ENCODE data around the gene TUBB4A.

DNA sequence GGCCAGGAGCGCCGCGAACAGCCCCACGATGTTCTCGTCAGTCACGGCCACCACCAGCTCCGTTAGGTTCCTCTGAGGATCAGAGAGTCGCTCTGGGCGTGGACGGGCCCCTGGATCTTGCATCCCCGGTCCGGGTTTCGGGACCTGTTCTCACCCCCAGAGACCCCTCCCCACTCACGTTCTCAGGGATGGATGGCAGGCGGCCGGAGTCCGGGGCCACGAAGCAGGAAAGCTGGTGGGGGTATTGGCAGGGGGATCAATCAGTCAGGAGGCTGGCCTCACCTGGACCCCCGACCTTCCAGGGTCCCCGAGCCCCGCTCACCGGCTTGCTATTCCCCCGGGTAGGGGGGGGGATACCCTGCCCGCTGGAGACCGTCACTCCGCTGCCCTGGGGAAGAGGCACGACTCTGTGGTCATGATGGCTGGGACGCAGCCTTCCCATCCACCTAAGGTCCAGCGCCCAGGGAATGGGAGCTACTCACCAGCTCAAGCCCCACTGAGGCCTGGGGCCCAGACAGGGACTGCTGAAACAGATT, 25.1 kb downstream of the TUBB4A start:
- TF ChIP-seq, protein P1, sequence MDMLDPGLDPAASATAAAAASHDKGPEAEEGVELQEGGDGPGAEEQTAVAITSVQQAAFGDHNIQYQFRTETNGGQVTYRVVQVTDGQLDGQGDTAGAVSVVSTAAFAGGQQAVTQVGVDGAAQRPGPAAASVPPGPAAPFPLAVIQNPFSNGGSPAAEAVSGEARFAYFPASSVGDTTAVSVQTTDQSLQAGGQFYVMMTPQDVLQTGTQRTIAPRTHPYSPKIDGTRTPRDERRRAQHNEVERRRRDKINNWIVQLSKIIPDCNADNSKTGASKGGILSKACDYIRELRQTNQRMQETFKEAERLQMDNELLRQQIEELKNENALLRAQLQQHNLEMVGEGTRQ (CRISPR knock-in tag; IDR thresholded peaks at IDR 0.05) = no peak
- TF ChIP-seq, protein P2, sequence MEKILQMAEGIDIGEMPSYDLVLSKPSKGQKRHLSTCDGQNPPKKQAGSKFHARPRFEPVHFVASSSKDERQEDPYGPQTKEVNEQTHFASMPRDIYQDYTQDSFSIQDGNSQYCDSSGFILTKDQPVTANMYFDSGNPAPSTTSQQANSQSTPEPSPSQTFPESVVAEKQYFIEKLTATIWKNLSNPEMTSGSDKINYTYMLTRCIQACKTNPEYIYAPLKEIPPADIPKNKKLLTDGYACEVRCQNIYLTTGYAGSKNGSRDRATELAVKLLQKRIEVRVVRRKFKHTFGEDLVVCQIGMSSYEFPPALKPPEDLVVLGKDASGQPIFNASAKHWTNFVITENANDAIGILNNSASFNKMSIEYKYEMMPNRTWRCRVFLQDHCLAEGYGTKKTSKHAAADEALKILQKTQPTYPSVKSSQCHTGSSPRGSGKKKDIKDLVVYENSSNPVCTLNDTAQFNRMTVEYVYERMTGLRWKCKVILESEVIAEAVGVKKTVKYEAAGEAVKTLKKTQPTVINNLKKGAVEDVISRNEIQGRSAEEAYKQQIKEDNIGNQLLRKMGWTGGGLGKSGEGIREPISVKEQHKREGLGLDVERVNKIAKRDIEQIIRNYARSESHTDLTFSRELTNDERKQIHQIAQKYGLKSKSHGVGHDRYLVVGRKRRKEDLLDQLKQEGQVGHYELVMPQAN (IDR thresholded peaks at IDR 0.05; ENCODE audit: borderline replicate concordance) = no peak
- TF ChIP-seq, protein P3, sequence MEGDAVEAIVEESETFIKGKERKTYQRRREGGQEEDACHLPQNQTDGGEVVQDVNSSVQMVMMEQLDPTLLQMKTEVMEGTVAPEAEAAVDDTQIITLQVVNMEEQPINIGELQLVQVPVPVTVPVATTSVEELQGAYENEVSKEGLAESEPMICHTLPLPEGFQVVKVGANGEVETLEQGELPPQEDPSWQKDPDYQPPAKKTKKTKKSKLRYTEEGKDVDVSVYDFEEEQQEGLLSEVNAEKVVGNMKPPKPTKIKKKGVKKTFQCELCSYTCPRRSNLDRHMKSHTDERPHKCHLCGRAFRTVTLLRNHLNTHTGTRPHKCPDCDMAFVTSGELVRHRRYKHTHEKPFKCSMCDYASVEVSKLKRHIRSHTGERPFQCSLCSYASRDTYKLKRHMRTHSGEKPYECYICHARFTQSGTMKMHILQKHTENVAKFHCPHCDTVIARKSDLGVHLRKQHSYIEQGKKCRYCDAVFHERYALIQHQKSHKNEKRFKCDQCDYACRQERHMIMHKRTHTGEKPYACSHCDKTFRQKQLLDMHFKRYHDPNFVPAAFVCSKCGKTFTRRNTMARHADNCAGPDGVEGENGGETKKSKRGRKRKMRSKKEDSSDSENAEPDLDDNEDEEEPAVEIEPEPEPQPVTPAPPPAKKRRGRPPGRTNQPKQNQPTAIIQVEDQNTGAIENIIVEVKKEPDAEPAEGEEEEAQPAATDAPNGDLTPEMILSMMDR (IDR thresholded peaks at IDR 0.05 in 2 of 3, conservative IDR thresholded peaks at IDR 0.05 in 1 of 3; ENCODE audit: insufficient read depth in 2 of 3, low read depth in 1 of 3, low read length in 3 of 3) = no peak
- TF ChIP-seq, protein P4, sequence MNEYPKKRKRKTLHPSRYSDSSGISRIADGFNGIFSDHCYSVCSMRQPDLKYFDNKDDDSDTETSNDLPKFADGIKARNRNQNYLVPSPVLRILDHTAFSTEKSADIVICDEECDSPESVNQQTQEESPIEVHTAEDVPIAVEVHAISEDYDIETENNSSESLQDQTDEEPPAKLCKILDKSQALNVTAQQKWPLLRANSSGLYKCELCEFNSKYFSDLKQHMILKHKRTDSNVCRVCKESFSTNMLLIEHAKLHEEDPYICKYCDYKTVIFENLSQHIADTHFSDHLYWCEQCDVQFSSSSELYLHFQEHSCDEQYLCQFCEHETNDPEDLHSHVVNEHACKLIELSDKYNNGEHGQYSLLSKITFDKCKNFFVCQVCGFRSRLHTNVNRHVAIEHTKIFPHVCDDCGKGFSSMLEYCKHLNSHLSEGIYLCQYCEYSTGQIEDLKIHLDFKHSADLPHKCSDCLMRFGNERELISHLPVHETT (CRISPR knock-in tag; conservative IDR thresholded peaks at IDR 0.05 in 1 of 2, IDR thresholded peaks at IDR 0.05 in 1 of 2) = no peak
- TF ChIP-seq, protein P5, sequence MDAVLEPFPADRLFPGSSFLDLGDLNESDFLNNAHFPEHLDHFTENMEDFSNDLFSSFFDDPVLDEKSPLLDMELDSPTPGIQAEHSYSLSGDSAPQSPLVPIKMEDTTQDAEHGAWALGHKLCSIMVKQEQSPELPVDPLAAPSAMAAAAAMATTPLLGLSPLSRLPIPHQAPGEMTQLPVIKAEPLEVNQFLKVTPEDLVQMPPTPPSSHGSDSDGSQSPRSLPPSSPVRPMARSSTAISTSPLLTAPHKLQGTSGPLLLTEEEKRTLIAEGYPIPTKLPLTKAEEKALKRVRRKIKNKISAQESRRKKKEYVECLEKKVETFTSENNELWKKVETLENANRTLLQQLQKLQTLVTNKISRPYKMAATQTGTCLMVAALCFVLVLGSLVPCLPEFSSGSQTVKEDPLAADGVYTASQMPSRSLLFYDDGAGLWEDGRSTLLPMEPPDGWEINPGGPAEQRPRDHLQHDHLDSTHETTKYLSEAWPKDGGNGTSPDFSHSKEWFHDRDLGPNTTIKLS (IDR thresholded peaks at IDR 0.05; ENCODE audit: borderline replicate concordance, low read depth) = no peak
- TF ChIP-seq EHMT2 (IDR thresholded peaks at IDR 0.05) (no peak), POLR2AphosphoS5 (IDR thresholded peaks at IDR 0.05; ENCODE audit: control insufficient read depth, insufficient read depth, low read depth, low read length) (no peak), EP300 (IDR thresholded peaks at IDR 0.05; ENCODE audit: low read length) (no peak), NR3C1 (CRISPR knock-in tag; IDR thresholded peaks at IDR 0.05) (no peak)
- TF ChIP-seq, protein P6, sequence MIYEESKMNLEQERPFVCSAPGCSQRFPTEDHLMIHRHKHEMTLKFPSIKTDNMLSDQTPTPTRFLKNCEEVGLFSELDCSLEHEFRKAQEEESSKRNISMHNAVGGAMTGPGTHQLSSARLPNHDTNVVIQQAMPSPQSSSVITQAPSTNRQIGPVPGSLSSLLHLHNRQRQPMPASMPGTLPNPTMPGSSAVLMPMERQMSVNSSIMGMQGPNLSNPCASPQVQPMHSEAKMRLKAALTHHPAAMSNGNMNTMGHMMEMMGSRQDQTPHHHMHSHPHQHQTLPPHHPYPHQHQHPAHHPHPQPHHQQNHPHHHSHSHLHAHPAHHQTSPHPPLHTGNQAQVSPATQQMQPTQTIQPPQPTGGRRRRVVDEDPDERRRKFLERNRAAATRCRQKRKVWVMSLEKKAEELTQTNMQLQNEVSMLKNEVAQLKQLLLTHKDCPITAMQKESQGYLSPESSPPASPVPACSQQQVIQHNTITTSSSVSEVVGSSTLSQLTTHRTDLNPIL (CRISPR knock-in tag; IDR thresholded peaks at IDR 0.05) = no peak
- TF ChIP-seq, protein P7, sequence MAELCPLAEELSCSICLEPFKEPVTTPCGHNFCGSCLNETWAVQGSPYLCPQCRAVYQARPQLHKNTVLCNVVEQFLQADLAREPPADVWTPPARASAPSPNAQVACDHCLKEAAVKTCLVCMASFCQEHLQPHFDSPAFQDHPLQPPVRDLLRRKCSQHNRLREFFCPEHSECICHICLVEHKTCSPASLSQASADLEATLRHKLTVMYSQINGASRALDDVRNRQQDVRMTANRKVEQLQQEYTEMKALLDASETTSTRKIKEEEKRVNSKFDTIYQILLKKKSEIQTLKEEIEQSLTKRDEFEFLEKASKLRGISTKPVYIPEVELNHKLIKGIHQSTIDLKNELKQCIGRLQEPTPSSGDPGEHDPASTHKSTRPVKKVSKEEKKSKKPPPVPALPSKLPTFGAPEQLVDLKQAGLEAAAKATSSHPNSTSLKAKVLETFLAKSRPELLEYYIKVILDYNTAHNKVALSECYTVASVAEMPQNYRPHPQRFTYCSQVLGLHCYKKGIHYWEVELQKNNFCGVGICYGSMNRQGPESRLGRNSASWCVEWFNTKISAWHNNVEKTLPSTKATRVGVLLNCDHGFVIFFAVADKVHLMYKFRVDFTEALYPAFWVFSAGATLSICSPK (IDR thresholded peaks at IDR 0.05; ENCODE audit: borderline replicate concordance) = no peak
- TF ChIP-seq, protein P8, sequence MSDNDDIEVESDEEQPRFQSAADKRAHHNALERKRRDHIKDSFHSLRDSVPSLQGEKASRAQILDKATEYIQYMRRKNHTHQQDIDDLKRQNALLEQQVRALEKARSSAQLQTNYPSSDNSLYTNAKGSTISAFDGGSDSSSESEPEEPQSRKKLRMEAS (CRISPR knock-in tag; IDR thresholded peaks at IDR 0.05) = no peak
- TF ChIP-seq, protein P9, sequence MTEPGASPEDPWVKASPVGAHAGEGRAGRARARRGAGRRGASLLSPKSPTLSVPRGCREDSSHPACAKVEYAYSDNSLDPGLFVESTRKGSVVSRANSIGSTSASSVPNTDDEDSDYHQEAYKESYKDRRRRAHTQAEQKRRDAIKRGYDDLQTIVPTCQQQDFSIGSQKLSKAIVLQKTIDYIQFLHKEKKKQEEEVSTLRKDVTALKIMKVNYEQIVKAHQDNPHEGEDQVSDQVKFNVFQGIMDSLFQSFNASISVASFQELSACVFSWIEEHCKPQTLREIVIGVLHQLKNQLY (CRISPR knock-in tag; conservative IDR thresholded peaks at IDR 0.05) = no peak
